ENCODE measurements around the gene COPZ1. TPM values are rescaled to one million over a fixed set of nuclear protein-coding genes. Genes with fewer than 3 reads are reported as not detected.

Gene COPZ1
- total and polyA plus RNA-seq, 4 experiments from 2014 or later: 81.6 to 200 (median 121) TPM

GRCh38 chr12:54331461-54331860 is 6.5 kb downstream of the COPZ1 start:
- H3K27me3 Mint-ChIP-seq: no peaks in the 10 kb centered on the region
- H3K9me3 ChIP-seq (ENCODE audit: control insufficient read depth in 1 of 2, low read length in 2 of 2): no peaks in the 10 kb centered on the region
- no peaks in the 10 kb centered on the region for H3K27me3 ChIP-seq (ENCODE audit: insufficient read depth, low read length)
- ChIA-PET CTCF (ENCODE audit: partially characterized antibody) (interaction anchor here (1.5 to 6.6 kb wide), 3 partner anchors 10 to 80 kb away, joined by 3 to 67 read pairs (median 7); no protein-coding TSS in a partner anchor), POLR2A (ENCODE audit: partially characterized antibody) (interaction anchor here (2.4 kb wide), 1 partner anchor 28 kb away, joined by 8 read pairs; no protein-coding TSS in a partner anchor)
- H3K9me3 Mint-ChIP-seq: no peaks in the 10 kb centered on the region
- intact Hi-C loops (cut with micrococcal nuclease): no loop called here
- H3K4me1 ChIP-seq (ENCODE audit: insufficient read depth, low read length): peaks cover 58% of the 10 kb centered on the region
- peak overlapping the region in 5 of 8 donors; percentile 35 to 59 (median 43) for H3K4me3 Mint-ChIP-seq
- H3K36me3 Mint-ChIP-seq: peaks cover 0 to 6% of the 10 kb centered on the region in 2 donors
- H3K36me3 ChIP-seq (ENCODE audit: insufficient read depth, low read length): no peaks in the 10 kb centered on the region
- no peak for DNase-seq
- peak overlapping the region; percentile 11 to 86 (median 75) for H3K27ac Mint-ChIP-seq
- peak overlapping the region; percentile 19 for H3K27ac ChIP-seq (ENCODE audit: low read depth, low read length)
- H3K4me3 ChIP-seq (ENCODE audit: low read length in 2 of 2): no peak overlapping the region
- H3K4me1 Mint-ChIP-seq: peaks cover 33 to 72% (median 46%) of the 10 kb centered on the region in 4 donors

DNA sequence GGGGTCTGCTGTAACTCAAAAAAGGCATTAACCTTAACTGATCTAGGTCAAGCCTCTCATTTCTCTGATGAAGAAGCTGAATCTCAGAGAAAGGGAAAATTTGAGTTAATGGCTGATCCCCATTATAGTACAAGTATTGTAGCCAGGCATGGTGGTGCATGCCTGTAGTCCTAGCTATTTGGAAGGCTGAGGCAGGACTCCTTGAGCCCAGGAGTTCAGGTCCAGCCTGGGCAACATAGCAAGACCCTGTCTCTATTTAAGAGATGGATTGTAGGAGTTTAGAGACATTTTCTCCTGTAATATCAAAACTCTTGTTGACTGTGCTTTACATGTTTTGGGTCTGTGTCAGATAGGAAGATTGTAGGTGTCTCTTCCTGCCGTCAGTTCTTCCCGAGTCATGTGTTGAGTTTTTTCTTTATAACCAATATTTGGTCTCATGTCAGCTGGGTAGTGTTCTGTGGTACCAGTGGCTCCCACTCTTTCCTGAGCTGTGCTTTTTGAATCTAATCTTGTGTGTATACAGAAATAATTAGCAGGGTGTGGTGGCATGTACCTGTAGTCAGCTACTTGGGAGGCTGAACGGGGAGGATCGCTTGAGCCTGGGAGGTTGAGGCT is 8.6 kb downstream of the COPZ1 start:
- no peak overlapping the region for H3K27ac ChIP-seq (ENCODE audit: low read depth, low read length)
- no peaks in the 10 kb centered on the region for H3K9me3 Mint-ChIP-seq
- no peaks in the 10 kb centered on the region for H3K9me3 ChIP-seq (ENCODE audit: control insufficient read depth in 1 of 2, low read length in 2 of 2)
- H3K4me3 Mint-ChIP-seq: peak overlapping the region in 1 of 8 donors; percentile 17
- CTCF ChIA-PET (ENCODE audit: partially characterized antibody): interaction anchor here (1.0 to 7.4 kb wide), 11 partner anchors 8 to 119 kb away, joined by 3 to 101 read pairs (median 5); partner anchors contain the start of gene COPZ1
- peaks cover 0 to 10% of the 10 kb centered on the region in 2 donors for H3K36me3 Mint-ChIP-seq
- intact Hi-C loops (cut with micrococcal nuclease): no loop called here
- no peak overlapping the region for H3K4me3 ChIP-seq (ENCODE audit: low read length in 2 of 2)
- H3K27me3 ChIP-seq (ENCODE audit: insufficient read depth, low read length): no peaks in the 10 kb centered on the region
- POLR2A ChIA-PET (ENCODE audit: partially characterized antibody): interaction anchor here (0.8 to 2.7 kb wide), 6 partner anchors 9 to 53 kb away, joined by 3 to 13 read pairs (median 4); partner anchors contain the start of genes CBX5, COPZ1 and HNRNPA1
- DNase-seq: no peak
- peaks cover 42% of the 10 kb centered on the region for H3K4me1 ChIP-seq (ENCODE audit: insufficient read depth, low read length)
- H3K36me3 ChIP-seq (ENCODE audit: insufficient read depth, low read length): no peaks in the 10 kb centered on the region
- H3K27me3 Mint-ChIP-seq: no peaks in the 10 kb centered on the region
- peak overlapping the region in 3 of 7 donors; percentile 7 to 80 (median 13) for H3K27ac Mint-ChIP-seq
- peaks cover 30 to 64% (median 40%) of the 10 kb centered on the region in 4 donors for H3K4me1 Mint-ChIP-seq

DNA sequence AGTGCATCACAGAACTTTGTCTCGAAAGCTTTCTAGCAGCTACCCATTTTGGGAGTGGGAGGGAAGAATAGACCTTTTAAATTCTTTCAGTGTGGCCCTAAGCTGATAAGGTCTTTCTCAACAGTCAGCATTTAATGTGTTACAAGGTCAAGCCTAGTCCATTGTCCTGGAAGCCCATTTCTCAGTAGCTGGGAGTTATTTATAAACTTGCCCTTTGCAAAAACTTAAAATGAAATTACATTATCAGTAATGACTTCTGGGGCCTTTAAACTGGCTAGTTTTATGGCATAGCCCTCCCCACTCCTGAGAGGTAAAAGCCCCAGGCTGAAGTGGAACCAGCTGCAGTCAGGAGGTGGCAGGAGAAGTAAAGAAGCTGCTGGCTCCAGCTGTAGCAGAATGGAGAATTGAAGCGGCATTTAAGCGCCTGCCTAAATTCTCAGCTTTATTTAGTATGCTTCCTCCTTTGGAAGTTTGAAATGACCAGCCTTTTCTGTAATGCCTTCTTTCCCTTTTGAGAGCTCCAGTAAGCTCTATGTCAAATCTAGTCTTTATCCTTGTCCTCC is 12.4 kb downstream of the COPZ1 start:
- Mint-ChIP-seq H3K36me3 (peaks cover 17 to 28% of the 10 kb centered on the region in 2 donors), H3K27me3 (no peaks in the 10 kb centered on the region), H3K27ac (peak overlapping the region in 3 of 7 donors; percentile 48 to 51 (median 48)), H3K4me1 (peaks cover 6 to 29% (median 15%) of the 10 kb centered on the region in 4 donors), H3K4me3 (no peak overlapping the region), H3K9me3 (no peaks in the 10 kb centered on the region)
- CTCF ChIA-PET (ENCODE audit: partially characterized antibody): interaction anchor here (0.7 to 7.4 kb wide), 17 partner anchors 10 to 1783 kb away, joined by 3 to 101 read pairs (median 7); partner anchors contain the start of gene COPZ1
- peaks cover 4% of the 10 kb centered on the region for H3K4me1 ChIP-seq (ENCODE audit: insufficient read depth, low read length)
- POLR2A ChIA-PET (ENCODE audit: partially characterized antibody): interaction anchor here (1.4 to 2.8 kb wide), 2 partner anchors 21 to 58 kb away, joined by 3 to 21 read pairs; partner anchors contain the start of gene CBX5
- H3K27ac ChIP-seq (ENCODE audit: low read depth, low read length): no peak overlapping the region
- intact Hi-C loops (cut with micrococcal nuclease): no loop called here
- no peak overlapping the region for H3K4me3 ChIP-seq (ENCODE audit: low read length in 2 of 2)
- no peaks in the 10 kb centered on the region for H3K27me3 ChIP-seq (ENCODE audit: insufficient read depth, low read length)
- peaks cover 23% of the 10 kb centered on the region for H3K36me3 ChIP-seq (ENCODE audit: insufficient read depth, low read length)
- DNase-seq: no peak
- no peaks in the 10 kb centered on the region for H3K9me3 ChIP-seq (ENCODE audit: control insufficient read depth in 1 of 2, low read length in 2 of 2)

DNA sequence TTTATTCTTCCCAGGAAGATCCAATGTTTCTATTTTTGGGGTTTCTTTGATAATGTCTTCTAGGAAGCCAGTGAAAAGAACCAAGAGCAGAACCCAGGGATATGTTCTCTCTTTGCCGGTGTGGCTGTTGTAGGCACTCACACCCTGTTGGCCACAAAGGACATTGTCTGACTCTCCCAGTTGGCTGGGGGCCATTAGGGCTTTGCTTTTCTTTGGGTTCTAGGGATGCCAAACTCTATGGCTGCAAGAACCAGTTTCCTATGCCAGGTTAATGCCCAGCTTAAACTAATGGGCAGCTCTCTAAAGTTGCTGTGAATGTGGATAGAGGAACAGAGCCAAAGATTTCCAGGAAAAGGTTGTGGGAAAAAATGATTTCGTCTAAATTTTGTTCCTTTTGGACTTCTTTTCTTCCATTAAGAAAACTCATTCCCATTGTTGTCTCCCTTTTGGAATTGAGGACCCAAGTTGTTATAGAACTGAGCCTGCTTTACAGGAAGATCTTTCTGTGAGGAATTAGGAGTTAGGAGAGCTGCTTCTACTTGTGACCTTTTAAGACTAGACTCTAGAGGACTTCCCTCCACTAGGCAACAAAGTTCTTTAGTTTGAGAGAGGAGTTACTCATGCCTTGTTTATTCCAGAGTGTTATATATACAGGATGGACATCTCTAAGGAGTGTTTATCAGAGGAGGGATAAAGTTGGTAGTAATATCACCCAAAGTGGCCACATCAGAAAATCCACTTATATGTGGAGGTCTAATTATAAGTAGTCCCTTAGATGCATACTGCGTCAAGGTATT is 13.1 kb downstream of the COPZ1 start:
- peak overlapping the region in 5 of 7 donors; percentile 32 to 61 (median 51) for H3K27ac Mint-ChIP-seq
- POLR2A ChIA-PET (ENCODE audit: partially characterized antibody): no interaction called here
- no peaks in the 10 kb centered on the region for H3K4me1 ChIP-seq (ENCODE audit: insufficient read depth, low read length)
- no peaks in the 10 kb centered on the region for H3K9me3 ChIP-seq (ENCODE audit: control insufficient read depth in 1 of 2, low read length in 2 of 2)
- peaks cover 6 to 28% (median 15%) of the 10 kb centered on the region in 4 donors for H3K4me1 Mint-ChIP-seq
- H3K36me3 Mint-ChIP-seq: peaks cover 22 to 32% of the 10 kb centered on the region in 2 donors
- CTCF ChIA-PET (ENCODE audit: partially characterized antibody): interaction anchor here (1.1 to 7.4 kb wide), 14 partner anchors 9 to 86 kb away, joined by 3 to 101 read pairs (median 8); partner anchors contain the start of gene COPZ1
- H3K36me3 ChIP-seq (ENCODE audit: insufficient read depth, low read length): peaks cover 27% of the 10 kb centered on the region
- DNase-seq: no peak
- H3K27me3 ChIP-seq (ENCODE audit: insufficient read depth, low read length): no peaks in the 10 kb centered on the region
- H3K9me3 Mint-ChIP-seq: no peaks in the 10 kb centered on the region
- no peak overlapping the region for H3K27ac ChIP-seq (ENCODE audit: low read depth, low read length)
- H3K4me3 Mint-ChIP-seq: no peak overlapping the region
- no peak overlapping the region for H3K4me3 ChIP-seq (ENCODE audit: low read length in 2 of 2)
- intact Hi-C loops (cut with micrococcal nuclease): no loop called here
- no peaks in the 10 kb centered on the region for H3K27me3 Mint-ChIP-seq

DNA sequence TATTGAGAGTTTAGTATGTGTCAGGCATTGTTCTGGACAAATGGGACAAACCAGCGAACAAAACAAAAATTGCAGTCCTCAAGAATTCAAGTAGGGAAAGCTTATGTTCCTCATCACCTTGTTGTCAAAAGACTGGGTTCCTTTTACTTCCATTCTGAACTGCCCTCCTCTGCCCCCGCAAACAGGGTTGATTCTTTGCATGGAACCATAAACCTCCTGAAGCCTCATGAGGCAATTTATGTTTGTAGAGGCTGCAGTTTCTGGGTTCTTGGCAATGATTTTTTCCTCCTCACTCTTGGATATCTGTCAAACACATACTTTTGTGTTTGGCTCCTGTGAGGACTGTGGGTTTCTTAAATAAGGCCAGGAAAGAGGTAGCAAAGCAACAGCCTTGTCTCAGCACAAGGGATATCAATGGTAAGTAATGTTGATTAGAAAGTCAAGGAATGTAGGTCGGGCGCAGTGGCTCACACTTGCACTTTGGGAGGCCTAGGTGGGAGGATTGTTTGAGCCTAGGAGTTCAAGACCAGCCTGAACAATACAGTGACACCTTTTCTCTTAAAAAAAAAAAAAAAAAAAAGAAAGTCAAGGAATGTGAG is 13.9 kb downstream of the COPZ1 start:
- peaks cover 35% of the 10 kb centered on the region for H3K36me3 ChIP-seq (ENCODE audit: insufficient read depth, low read length)
- H3K9me3 ChIP-seq (ENCODE audit: control insufficient read depth in 1 of 2, low read length in 2 of 2): no peaks in the 10 kb centered on the region
- H3K4me3 ChIP-seq (ENCODE audit: low read length in 2 of 2): no peak overlapping the region
- no peak for DNase-seq
- Mint-ChIP-seq H3K4me1 (peaks cover under 1 to 21% (median 12%) of the 10 kb centered on the region in 4 donors), H3K9me3 (no peaks in the 10 kb centered on the region), H3K4me3 (no peak overlapping the region), H3K36me3 (peaks cover 27 to 39% of the 10 kb centered on the region in 2 donors), H3K27me3 (no peaks in the 10 kb centered on the region), H3K27ac (peak overlapping the region in 3 of 7 donors; percentile 22 to 61 (median 51))
- intact Hi-C loops (cut with micrococcal nuclease): no loop called here
- ChIA-PET CTCF (ENCODE audit: partially characterized antibody) (interaction anchor here (1.1 to 7.4 kb wide), 5 partner anchors 15 to 83 kb away, joined by 3 to 101 read pairs (median 28); partner anchors contain the start of gene COPZ1), POLR2A (ENCODE audit: partially characterized antibody) (interaction anchor here (0.6 kb wide), 1 partner anchor 1271 kb away, joined by 3 read pairs; no protein-coding TSS in a partner anchor)
- H3K27ac ChIP-seq (ENCODE audit: low read depth, low read length): no peak overlapping the region
- no peaks in the 10 kb centered on the region for H3K4me1 ChIP-seq (ENCODE audit: insufficient read depth, low read length)
- H3K27me3 ChIP-seq (ENCODE audit: insufficient read depth, low read length): no peaks in the 10 kb centered on the region

- H3K36me3 ChIP-seq (ENCODE audit: insufficient read depth, low read length): peaks cover 47% of the 10 kb centered on the region
- intact Hi-C loops (cut with micrococcal nuclease): no loop called here
Measured at GRCh38 chr12:54340846-54341245, 15.9 kb downstream of the COPZ1 start.

More at GRCh38 chr12:54340846-54341245, 15.9 kb downstream of the COPZ1 start:
- ChIA-PET POLR2A (ENCODE audit: partially characterized antibody) (interaction anchor here (1.7 to 4.4 kb wide), 3 partner anchors 16 to 61 kb away, joined by 6 to 17 read pairs (median 6); partner anchors contain the start of genes CBX5, COPZ1 and HNRNPA1), CTCF (ENCODE audit: partially characterized antibody) (interaction anchor here (0.5 to 2.8 kb wide), 5 partner anchors 9 to 47 kb away, joined by 3 to 9 read pairs (median 3); partner anchors contain the start of gene COPZ1)
- no peak overlapping the region for H3K27ac ChIP-seq (ENCODE audit: low read depth, low read length)
- Mint-ChIP-seq H3K9me3 (no peaks in the 10 kb centered on the region), H3K27me3 (no peaks in the 10 kb centered on the region), H3K27ac (peak overlapping the region in 2 of 7 donors; percentile 33 to 42), H3K4me3 (no peak overlapping the region), H3K36me3 (peaks cover 34 to 50% of the 10 kb centered on the region in 2 donors), H3K4me1 (peaks cover 0 to 15% (median 12%) of the 10 kb centered on the region in 4 donors)
- no peaks in the 10 kb centered on the region for H3K4me1 ChIP-seq (ENCODE audit: insufficient read depth, low read length)
- DNase-seq: no peak
- no peak overlapping the region for H3K4me3 ChIP-seq (ENCODE audit: low read length in 2 of 2)
- no peaks in the 10 kb centered on the region for H3K9me3 ChIP-seq (ENCODE audit: control insufficient read depth in 1 of 2, low read length in 2 of 2)
- H3K27me3 ChIP-seq (ENCODE audit: insufficient read depth, low read length): no peaks in the 10 kb centered on the region

All from CD4-positive, alpha-beta memory T cell (primary cell).